Heart left ventricle (tissue), 13 donors: ENCODE measurements around the gene C1QTNF12.

Experiments used
- CTCF ChIP-seq, 12 donors: fragments of 200-600 bp; sonication (generic) in 4 of 12; IDR thresholded peaks; one replicate each; pipeline versions ENCODE4 v1.5.0 to v1.8.0; 2018 to 2022; ENCODE audit warnings: antibody characterized with exemption in 12 of 12, mild to moderate bottlenecking in 5 of 12
- POLR2A ChIP-seq, 2 donors: fragments of 450-650 bp; IDR thresholded peaks; one replicate each; pipeline ENCODE4 v1.6.1; 2017; ENCODE audit warnings: antibody characterized with exemption in 2 of 2, mild to moderate bottlenecking in 2 of 2, moderate library complexity in 2 of 2
- donor health status: ischemic (EF 13 %, LVEDD 7.1; RV severe dilation, severe dysfunction).
- donor health status: DM: no; HTN: yes; CAD: no.
- donor health status: DM: no; HTN: no; CAD: no.
- donor health status: ischemic (EF 25% LVEDD 6.9; RV normal size, moderate dysfunction).
- donor health status: ischemic (EF 25% LVEDD 5.7; RV mildly dilated, moderate dysfunction).
- donor health status: ischemic (EF 35%, LVEDD 5.7; RV mildly dilated, moderate dysfunction).
- donor health status: nonischemic (EF 11% LVEDD 7.7; RV severe dilation, severe dysfunction).
- donor health status: DM: yes; HTN: yes; CAD: no.
- donor health status: PGD.
- donor health status: ischemic (EF 29% LVEDD 5.4; RV normal size, mild dysfunction).
- donor health status: nonischemic (EF 23%, LVEDD 6.1; RV moderate dilation, normal function).

- TF ChIP-seq POLR2A (IDR thresholded peaks at IDR 0.05): no peak
- no peak for TF ChIP-seq CTCF (IDR thresholded peaks at IDR 0.05)
Measured at GRCh38 chr1:1204998-1205768, 41.3 kb downstream of the C1QTNF12 start.
